ENCODE measurements around the gene TTC21A. TPM values are rescaled to one million over a fixed set of nuclear protein-coding genes. Genes with fewer than 3 reads are reported as not detected.

The TTC21A gene
- total and polyA plus RNA-seq, 12 donors, result 1.2 to 35.7 (median 5.8) TPM

- Histone ChIP-seq H3K27me3 (no peaks in the 10 kb centered on the region), H3K4me3 (no peak overlapping the region), H3K4me1 (replicated peaks in 1 of 2) (peaks cover 8 to 16% of the 10 kb centered on the region in 2 donors), H3K9me3 (replicated peaks in 1 of 3) (no peaks in the 10 kb centered on the region), H3K27ac (no peak overlapping the region), H3K36me3 (replicated peaks in 1 of 2) (peaks cover 0 to 11% of the 10 kb centered on the region in 2 donors)
- 92 to 97% (median 95%) methylated on average over 3 of the region's 3 CpGs for WGBS, 4 donors
- no peak for DNase-seq
- TF ChIP-seq POLR2A (IDR thresholded peaks at IDR 0.05) (no peak), CTCF (IDR thresholded peaks at IDR 0.05) (no peak)
- intact Hi-C loops (cut with DNase I), result no loop called here
These were observed 44.3 kb upstream of the TTC21A start for GRCh38 chr3:39063143-39063542.

GRCh38 chr3:39064646-39065045 lies 42.8 kb upstream of the TTC21A start:
- H3K36me3 ChIP-seq (replicated peaks in 1 of 2), result peaks cover 0 to 22% of the 10 kb centered on the region in 2 donors
- H3K27me3 ChIP-seq, result no peaks in the 10 kb centered on the region
- no peaks in the 10 kb centered on the region for H3K9me3 ChIP-seq (replicated peaks in 1 of 3)
- intact Hi-C loops (cut with DNase I), result no loop called here
- H3K4me3 ChIP-seq, result no peak overlapping the region
- no peak for DNase-seq
- TF ChIP-seq CTCF (IDR thresholded peaks at IDR 0.05), result no peak
- no peak for TF ChIP-seq POLR2A (IDR thresholded peaks at IDR 0.05)
- H3K27ac ChIP-seq, result no peak overlapping the region
- peaks cover under 1 to 2% of the 10 kb centered on the region in 2 donors for H3K4me1 ChIP-seq (replicated peaks in 1 of 2)
- WGBS, 4 donors, result 95 to 100% (median 97%) methylated on average over 1 of the region's 1 CpG

GRCh38 chr3:39065197-39065596 lies 42.3 kb upstream of the TTC21A start:
- Histone ChIP-seq H3K4me1 (replicated peaks in 1 of 2) (no peaks in the 10 kb centered on the region), H3K4me3 (no peak overlapping the region), H3K36me3 (replicated peaks in 1 of 2) (peaks cover 0 to 25% of the 10 kb centered on the region in 2 donors), H3K27ac (no peak overlapping the region), H3K9me3 (replicated peaks in 1 of 3) (no peaks in the 10 kb centered on the region), H3K27me3 (no peaks in the 10 kb centered on the region)
- intact Hi-C loops (cut with DNase I), result no loop called here
- TF ChIP-seq CTCF (IDR thresholded peaks at IDR 0.05), result peak in 1 of 6 experiments; percentile 24
- TF ChIP-seq POLR2A (IDR thresholded peaks at IDR 0.05), result no peak
- 18 to 47% (median 34%) methylated on average over 1 of the region's 1 CpG for WGBS, 4 donors
- DNase-seq, result peak in 1 of 7 donors; percentile 24

- Histone ChIP-seq H3K4me3 (no peak overlapping the region), H3K27me3 (no peaks in the 10 kb centered on the region), H3K36me3 (replicated peaks in 1 of 2) (peaks cover 0 to 25% of the 10 kb centered on the region in 2 donors), H3K9me3 (replicated peaks in 1 of 3) (no peaks in the 10 kb centered on the region), H3K27ac (no peak overlapping the region), H3K4me1 (replicated peaks in 1 of 2) (no peaks in the 10 kb centered on the region)
- intact Hi-C loops (cut with DNase I), result no loop called here
- no peak for DNase-seq
- 33 to 49% (median 36%) methylated on average over 1 of the region's 1 CpG for WGBS, 4 donors
- TF ChIP-seq CTCF (IDR thresholded peaks at IDR 0.05) (no peak), POLR2A (IDR thresholded peaks at IDR 0.05) (no peak)
These were observed 40.2 kb upstream of the TTC21A start for GRCh38 chr3:39067286-39067685.

Data from adrenal gland (tissue), 12 donors.